ENCODE data around the gene EIF1AX.
"Not testable (repeated sequence)": the region's sequence is repeated elsewhere in the genome, so short reads cannot be mapped to it uniquely, and the experiment has no call there.

Gene EIF1AX, protein sequence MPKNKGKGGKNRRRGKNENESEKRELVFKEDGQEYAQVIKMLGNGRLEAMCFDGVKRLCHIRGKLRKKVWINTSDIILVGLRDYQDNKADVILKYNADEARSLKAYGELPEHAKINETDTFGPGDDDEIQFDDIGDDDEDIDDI

GRCh38 chrX:20141281-20142220 is at the start of gene EIF1AX:
EIF1AX (minus strand) TSS chrX:20141838; CDS start chrX:20141640, 198 bp downstream.
- peak within 1 kb of the TSS; percentile 72 for H3K4me3 ChIP-seq (ENCODE audit: low read depth, low read length)

DNA sequence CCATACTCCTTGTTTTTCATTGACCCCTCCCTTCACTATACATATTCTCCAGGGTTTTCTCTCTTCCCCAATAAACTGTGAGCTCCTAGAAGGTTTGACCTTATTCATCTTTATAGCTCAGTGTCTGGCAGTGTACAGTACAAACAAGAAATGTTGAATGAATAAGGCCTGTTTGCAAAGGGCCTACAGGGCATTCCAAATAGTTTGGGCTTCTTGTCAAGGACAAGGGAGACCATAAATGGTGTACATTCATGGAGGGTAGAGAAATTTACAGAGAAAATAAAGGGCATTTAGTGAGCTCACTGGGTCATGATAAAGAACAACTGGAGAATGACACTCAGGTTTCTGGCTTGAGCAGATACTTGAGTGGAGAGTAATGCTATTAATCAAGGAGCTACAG is 47.5 kb upstream of the EIF1AX start:
- H3K4me3 ChIP-seq (ENCODE audit: low read depth, low read length): no peak overlapping the region

DNA sequence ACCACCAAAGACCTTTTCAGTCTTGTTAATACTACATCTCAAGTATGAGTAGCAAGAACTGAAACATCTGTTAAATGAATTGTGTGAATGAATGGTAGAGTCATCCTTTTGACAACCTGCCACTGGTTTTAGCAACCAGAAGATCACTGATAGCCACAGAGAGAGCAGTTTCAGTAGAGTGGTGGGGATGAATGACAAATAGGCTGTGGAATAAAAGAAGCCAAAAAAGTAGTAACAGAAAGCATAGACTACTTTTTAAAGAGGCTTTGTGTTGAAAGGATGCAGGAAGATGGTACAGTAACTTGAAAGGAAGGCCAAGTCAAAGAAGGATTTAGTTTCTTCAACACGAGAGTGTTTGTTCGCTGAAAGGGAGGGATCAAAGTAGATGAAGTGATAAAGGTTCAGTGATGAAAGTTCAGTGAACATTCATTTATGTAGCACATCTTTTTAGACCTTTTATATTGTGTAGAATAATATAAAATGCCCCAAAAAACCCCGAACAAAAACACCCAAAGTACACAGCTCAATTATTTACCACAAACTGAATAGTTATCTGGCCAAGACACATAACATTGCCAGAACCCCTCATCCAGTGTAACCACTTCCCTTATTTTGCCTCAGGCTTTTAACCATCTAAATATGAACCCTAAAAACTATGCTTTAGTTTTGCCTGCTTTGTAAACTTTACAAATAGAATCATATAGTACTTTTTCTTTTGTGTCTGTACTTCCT is 40.1 kb upstream of the EIF1AX start:
- no peak overlapping the region for H3K4me3 ChIP-seq (ENCODE audit: low read depth, low read length)

GRCh38 chrX:20177093-20177492 is 35.5 kb upstream of the EIF1AX start:
- H3K4me3 ChIP-seq (ENCODE audit: low read depth, low read length): no peak overlapping the region

GRCh38 chrX:20173856-20174255 is 32.2 kb upstream of the EIF1AX start:
- no peak overlapping the region for H3K4me3 ChIP-seq (ENCODE audit: low read depth, low read length)

DNA sequence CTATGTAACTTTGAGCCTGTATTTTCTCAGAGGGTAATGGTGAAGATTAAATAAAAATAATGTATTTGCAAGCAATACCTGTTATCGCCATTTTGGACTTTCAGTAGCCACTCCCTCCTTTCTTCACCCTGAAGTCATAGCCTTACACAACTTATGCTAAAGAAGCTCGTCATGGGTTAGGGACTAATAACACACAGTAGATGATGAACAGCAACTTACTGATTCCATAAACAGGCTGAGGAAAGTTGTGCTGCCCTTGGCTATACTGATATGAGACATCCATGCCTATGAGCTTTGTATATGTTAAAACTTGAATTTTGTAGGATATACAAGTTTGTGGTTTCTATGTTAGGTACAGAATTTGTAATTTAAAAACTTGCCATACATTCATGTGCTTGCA is 31.7 kb upstream of the EIF1AX start:
- H3K4me3 ChIP-seq (ENCODE audit: low read depth, low read length): no peak overlapping the region

GRCh38 chrX:20171887-20172286 is 30.2 kb upstream of the EIF1AX start:
- H3K4me3 ChIP-seq (ENCODE audit: low read depth, low read length): no peak overlapping the region

DNA sequence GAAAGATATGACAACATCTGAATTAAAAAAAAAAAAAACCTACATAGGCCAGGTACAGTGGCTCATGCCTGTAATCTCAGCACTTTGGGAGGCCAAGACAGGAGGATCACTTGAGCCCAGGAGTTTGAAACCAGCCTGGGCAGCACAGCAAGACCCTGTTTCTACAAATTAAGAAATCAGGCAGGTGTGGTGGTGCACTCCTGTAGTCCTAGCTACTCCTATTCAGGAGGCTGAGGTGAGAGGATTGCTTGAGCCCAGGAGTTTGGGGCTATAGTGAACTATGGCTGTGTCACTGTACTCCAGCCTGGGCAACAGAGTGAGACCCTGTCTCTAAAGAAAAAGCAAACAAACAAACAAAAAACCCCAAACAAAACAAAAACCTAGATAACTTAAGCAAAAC is 20.9 kb upstream of the EIF1AX start:
- not testable (repeated sequence) for H3K4me3 ChIP-seq (ENCODE audit: low read depth, low read length)

DNA sequence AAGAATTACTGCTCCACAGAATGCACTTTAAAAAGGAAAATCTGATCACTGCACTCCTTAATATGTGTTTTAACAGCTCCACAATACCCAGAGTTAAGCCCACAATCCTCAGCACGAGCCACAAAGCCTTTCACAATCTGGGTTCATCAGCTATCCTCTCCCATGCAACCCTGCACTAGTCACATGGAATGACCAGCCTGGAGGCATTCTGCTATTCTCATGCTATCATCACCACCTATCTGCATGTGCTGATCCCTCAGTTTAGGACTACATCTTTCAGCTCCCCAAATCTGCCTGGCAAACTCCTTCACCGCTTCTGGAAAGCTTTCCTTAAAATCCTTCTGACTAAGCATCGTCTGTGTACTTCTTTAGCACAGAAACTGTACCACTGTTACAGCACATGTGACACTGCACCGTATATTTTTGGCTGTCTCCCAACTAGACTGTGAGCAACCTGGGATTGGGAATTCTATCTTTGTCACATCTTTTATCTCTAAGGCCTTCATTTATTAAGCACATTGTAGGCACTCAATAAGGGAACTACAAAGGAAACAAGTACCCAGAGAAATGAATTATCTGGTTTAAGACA is 18.3 kb upstream of the EIF1AX start:
- no peak overlapping the region for H3K4me3 ChIP-seq (ENCODE audit: low read depth, low read length)

- H3K4me3 ChIP-seq (ENCODE audit: low read depth, low read length): no peak overlapping the region
These were observed 10.1 kb upstream of the EIF1AX start for GRCh38 chrX:20151689-20152088.

DNA sequence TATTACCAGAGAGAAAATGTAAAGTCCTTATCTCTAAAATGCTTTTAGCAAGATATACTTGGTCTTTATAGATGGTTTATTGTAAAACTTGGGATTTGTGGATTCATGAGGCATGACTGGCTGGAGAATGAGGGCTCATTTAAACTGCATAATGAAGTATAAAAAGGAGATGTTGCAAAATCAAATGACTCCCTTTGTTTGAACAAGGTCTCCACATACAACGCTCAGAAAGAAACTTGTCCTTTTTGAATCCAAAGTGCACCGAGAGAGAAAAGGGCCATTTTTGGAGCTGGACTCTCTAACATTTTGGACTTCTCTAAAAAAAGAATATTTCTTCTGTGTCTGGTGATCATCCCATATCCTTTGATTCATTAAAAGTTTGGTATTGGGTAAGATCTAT is 7.7 kb upstream of the EIF1AX start:
- no peak overlapping the region for H3K4me3 ChIP-seq (ENCODE audit: low read depth, low read length)

GRCh38 chrX:20147561-20147960 is 5.9 kb upstream of the EIF1AX start:
- no peak overlapping the region for H3K4me3 ChIP-seq (ENCODE audit: low read depth, low read length)

DNA sequence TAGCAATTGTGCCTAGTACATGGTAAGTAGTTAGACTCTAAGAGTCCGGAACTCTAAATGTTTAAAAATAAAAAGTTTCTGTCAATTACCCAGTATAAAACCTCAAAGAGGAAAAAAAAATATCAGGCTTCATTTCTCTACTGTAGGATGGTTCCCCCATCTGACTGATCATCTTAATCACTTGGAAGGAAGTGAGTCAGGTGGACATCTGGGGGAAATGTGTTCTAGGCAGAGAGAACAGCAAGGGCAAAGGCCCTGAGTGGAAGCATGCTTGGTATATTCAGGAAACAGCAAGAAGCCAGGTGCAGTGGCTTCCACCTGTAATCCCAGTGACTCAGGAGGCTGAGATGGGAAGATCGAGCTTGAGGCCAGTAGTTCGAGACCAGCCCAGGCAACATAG is 2.9 kb upstream of the EIF1AX start:
- no peak overlapping the region for H3K4me3 ChIP-seq (ENCODE audit: low read depth, low read length)

DNA sequence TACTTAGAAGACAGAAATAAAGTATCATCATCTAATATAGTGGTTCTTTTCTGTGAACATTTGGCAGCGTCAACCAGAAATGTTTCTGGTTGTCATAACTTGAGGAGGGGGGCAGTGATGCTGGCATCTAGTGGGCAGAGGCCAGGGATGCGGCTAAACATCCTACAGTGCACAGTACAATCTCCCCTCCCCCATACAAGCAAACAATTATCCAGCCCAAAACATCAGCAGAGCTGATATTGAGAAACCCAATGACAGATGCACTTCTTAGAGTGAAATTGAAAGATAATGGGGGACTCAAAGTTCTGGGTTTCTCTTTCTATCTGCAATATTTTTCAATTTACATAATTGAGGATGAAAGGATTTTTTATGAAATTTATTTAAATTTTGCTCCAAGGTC is 1.9 kb upstream of the EIF1AX start:
- no peak overlapping the region for H3K4me3 ChIP-seq (ENCODE audit: low read depth, low read length)

GRCh38 chrX:20143111-20143510 is 1.5 kb upstream of the EIF1AX start:
- no peak overlapping the region for H3K4me3 ChIP-seq (ENCODE audit: low read depth, low read length)

DNA sequence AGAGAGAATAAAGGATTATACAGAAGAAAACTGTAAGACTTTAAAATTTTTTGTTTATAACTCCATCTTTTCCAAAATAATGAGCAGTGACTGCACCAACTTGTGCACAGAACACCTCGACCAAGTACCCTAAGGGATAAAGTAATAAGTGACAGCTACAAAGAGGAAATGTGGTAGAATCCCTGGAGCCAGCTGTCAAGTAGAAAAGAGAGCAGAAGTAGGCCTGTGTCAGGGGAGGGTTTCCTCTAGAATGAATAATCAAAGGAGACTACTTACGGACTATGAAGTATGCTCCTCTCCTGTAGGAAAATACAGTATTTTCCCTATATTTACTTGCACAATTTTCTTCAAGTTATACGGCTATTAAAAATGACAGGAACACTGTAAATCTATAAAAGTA is 1.2 kb downstream of the EIF1AX start:
- H3K4me3 ChIP-seq (ENCODE audit: low read depth, low read length): peak overlapping the region; percentile 72

GRCh38 chrX:20139966-20140365 is 1.7 kb downstream of the EIF1AX start:
- no peak overlapping the region for H3K4me3 ChIP-seq (ENCODE audit: low read depth, low read length)

GRCh38 chrX:20135944-20136343 is 5.7 kb downstream of the EIF1AX start:
- H3K4me3 ChIP-seq (ENCODE audit: low read depth, low read length): no peak overlapping the region

- no peak overlapping the region for H3K4me3 ChIP-seq (ENCODE audit: low read depth, low read length)
These were observed 9.0 kb downstream of the EIF1AX start for GRCh38 chrX:20132666-20133065.

GRCh38 chrX:20130357-20130756 is 11.3 kb downstream of the EIF1AX start:
- H3K4me3 ChIP-seq (ENCODE audit: low read depth, low read length): no peak overlapping the region

GRCh38 chrX:20129547-20129946 is 12.1 kb downstream of the EIF1AX start:
- no peak overlapping the region for H3K4me3 ChIP-seq (ENCODE audit: low read depth, low read length)

All from iPS-11a (cell line).